ENCODE results near the gene SKP2.
"Not testable (repeated sequence)": the region's sequence is repeated elsewhere in the genome, so short reads cannot be mapped to it uniquely, and the experiment has no call there.

- TF ChIP-seq, protein P1, sequence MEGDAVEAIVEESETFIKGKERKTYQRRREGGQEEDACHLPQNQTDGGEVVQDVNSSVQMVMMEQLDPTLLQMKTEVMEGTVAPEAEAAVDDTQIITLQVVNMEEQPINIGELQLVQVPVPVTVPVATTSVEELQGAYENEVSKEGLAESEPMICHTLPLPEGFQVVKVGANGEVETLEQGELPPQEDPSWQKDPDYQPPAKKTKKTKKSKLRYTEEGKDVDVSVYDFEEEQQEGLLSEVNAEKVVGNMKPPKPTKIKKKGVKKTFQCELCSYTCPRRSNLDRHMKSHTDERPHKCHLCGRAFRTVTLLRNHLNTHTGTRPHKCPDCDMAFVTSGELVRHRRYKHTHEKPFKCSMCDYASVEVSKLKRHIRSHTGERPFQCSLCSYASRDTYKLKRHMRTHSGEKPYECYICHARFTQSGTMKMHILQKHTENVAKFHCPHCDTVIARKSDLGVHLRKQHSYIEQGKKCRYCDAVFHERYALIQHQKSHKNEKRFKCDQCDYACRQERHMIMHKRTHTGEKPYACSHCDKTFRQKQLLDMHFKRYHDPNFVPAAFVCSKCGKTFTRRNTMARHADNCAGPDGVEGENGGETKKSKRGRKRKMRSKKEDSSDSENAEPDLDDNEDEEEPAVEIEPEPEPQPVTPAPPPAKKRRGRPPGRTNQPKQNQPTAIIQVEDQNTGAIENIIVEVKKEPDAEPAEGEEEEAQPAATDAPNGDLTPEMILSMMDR (IDR thresholded peaks at IDR 0.05): not testable (repeated sequence)
- TF ChIP-seq POLR2A (IDR thresholded peaks at IDR 0.05): not testable (repeated sequence)
Measured at GRCh38 chr5:36129666-36130065, 22.2 kb upstream of the SKP2 start.
